ENCODE measurements around the gene CACHD1.

CACHD1 gene

DNA sequence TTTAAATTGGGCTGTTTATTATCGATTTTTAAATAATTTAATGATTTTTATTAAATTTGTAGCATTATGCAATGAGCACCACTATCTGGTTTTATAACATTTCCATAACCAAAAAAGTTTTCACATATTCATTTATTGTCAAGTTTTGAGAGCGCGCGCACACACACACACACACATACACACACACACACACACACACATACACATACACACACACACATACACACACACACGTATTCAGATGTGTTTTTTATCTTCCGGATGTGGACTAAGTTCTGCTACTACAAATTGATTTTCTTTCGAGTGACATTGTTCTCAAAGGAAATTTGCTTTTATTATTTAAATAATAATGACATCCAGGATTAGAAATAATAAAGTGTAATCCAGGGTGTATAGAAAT, 16.3 kb downstream of the CACHD1 start:
- H2BK5ac ChIP-seq (ENCODE audit: low read length), result no peak overlapping the region
- H3K4me3 ChIP-seq (ENCODE audit: low read length), result no peak overlapping the region
- H4K8ac ChIP-seq (ENCODE audit: low read depth, low read length), result no peak overlapping the region
- no peak overlapping the region for H2BK15ac ChIP-seq (replicated peaks; ENCODE audit: low read depth)
- peaks cover 19% of the 10 kb centered on the region for H3K4me1 ChIP-seq (ENCODE audit: control insufficient read depth, low read depth, low read length)
- no peaks in the 10 kb centered on the region for H3K27me3 ChIP-seq (ENCODE audit: insufficient read depth, low read length, poor library complexity)
- H3K18ac ChIP-seq (ENCODE audit: low read length), result no peak overlapping the region
- peaks cover 73% of the 10 kb centered on the region for H3K79me2 ChIP-seq (ENCODE audit: control insufficient read depth, insufficient read depth, low read length)
- peaks cover 23% of the 10 kb centered on the region for H3K79me1 ChIP-seq (ENCODE audit: low read length)
- H4K5ac ChIP-seq (ENCODE audit: low read length), result no peak overlapping the region
- H3K4ac ChIP-seq (ENCODE audit: low read depth, low read length), result no peak overlapping the region
- H3K27ac ChIP-seq (ENCODE audit: low read depth, low read length), result no peak overlapping the region
- no peak overlapping the region for H3K4me2 ChIP-seq (ENCODE audit: low read length)
- no peak overlapping the region for H2AK5ac ChIP-seq (ENCODE audit: low read length)
- WGBS (ENCODE audit: extremely low coverage, insufficient coverage, low lambda C conversion rate), result 100% methylated on average over 1 of the region's 7 CpGs
- no peak overlapping the region for H3K23ac ChIP-seq (ENCODE audit: low read length)
- H3K56ac ChIP-seq (ENCODE audit: low read length), result no peak overlapping the region
- H3K36me3 ChIP-seq (ENCODE audit: control insufficient read depth, insufficient read depth, low read length), result no peaks in the 10 kb centered on the region
- no peak overlapping the region for H2BK120ac ChIP-seq (ENCODE audit: low read depth, low read length)
- no peak for DNase-seq
- H3K9ac ChIP-seq (ENCODE audit: low read length), result no peak overlapping the region

DNA sequence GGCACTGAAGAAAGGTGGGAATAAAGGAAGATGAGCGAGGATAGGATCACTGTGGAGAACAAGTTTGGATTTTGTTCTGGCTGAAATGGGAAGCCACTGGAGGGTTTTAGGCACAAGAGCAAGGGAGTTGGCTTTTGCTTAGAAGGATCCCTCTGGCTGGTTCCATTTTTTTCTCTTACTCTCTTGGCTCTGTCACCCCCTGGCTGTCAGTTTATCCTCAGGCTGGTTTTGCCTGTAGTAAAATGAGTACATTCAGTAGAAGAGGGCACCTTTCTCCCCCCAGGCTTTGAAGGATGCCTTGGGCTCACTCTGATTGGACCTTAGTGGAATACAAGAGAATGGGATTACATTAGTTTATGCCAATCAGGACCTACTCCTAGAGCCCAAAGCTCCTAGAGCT, 17.1 kb downstream of the CACHD1 start:
- H3K4ac ChIP-seq (ENCODE audit: low read depth, low read length), result no peak overlapping the region
- no peak overlapping the region for H2BK15ac ChIP-seq (replicated peaks; ENCODE audit: low read depth)
- WGBS (ENCODE audit: extremely low coverage, insufficient coverage, low lambda C conversion rate), result no CpG with 5 or more reads among the region's 1 CpG
- H3K27me3 ChIP-seq (ENCODE audit: insufficient read depth, low read length, poor library complexity), result no peaks in the 10 kb centered on the region
- H3K4me2 ChIP-seq (ENCODE audit: low read length), result no peak overlapping the region
- DNase-seq, result peak; percentile 77
- H3K18ac ChIP-seq (ENCODE audit: low read length), result no peak overlapping the region
- H3K36me3 ChIP-seq (ENCODE audit: control insufficient read depth, insufficient read depth, low read length), result no peaks in the 10 kb centered on the region
- H2AK5ac ChIP-seq (ENCODE audit: low read length), result no peak overlapping the region
- peaks cover 20% of the 10 kb centered on the region for H3K79me1 ChIP-seq (ENCODE audit: low read length)
- H3K56ac ChIP-seq (ENCODE audit: low read length), result no peak overlapping the region
- no peak overlapping the region for H4K8ac ChIP-seq (ENCODE audit: low read depth, low read length)
- no peak overlapping the region for H3K23ac ChIP-seq (ENCODE audit: low read length)
- H3K4me1 ChIP-seq (ENCODE audit: control insufficient read depth, low read depth, low read length), result peaks cover 16% of the 10 kb centered on the region
- H3K79me2 ChIP-seq (ENCODE audit: control insufficient read depth, insufficient read depth, low read length), result peaks cover 72% of the 10 kb centered on the region
- H3K9ac ChIP-seq (ENCODE audit: low read length), result no peak overlapping the region
- no peak overlapping the region for H3K27ac ChIP-seq (ENCODE audit: low read depth, low read length)
- no peak overlapping the region for H2BK120ac ChIP-seq (ENCODE audit: low read depth, low read length)
- H3K4me3 ChIP-seq (ENCODE audit: low read length), result no peak overlapping the region
- no peak overlapping the region for H4K5ac ChIP-seq (ENCODE audit: low read length)
- no peak overlapping the region for H2BK5ac ChIP-seq (ENCODE audit: low read length)

DNA sequence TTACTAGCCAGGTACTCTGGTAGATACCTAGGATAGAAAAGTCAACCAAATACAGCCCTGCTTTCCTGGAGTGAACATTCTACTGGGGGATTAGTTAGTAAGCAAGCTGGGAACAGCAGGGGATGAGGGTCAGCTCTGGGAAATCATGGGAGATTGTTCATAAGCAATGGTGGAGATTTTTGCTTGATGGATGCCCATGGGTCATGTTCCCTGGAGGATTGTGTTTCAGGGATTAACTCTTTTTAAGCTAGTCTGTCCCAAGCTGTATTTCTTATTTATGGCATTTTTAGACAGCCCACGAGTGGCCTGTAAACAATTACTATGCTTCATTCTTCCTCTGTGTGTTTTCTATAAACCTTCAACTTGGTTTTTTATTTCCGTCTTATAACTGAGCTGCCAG, 18.9 kb downstream of the CACHD1 start:
- Histone ChIP-seq H3K9ac (ENCODE audit: low read length) (no peak overlapping the region), H2BK5ac (ENCODE audit: low read length) (no peak overlapping the region), H2AK5ac (ENCODE audit: low read length) (no peak overlapping the region), H3K56ac (ENCODE audit: low read length) (no peak overlapping the region), H3K79me1 (ENCODE audit: low read length) (peaks cover 18% of the 10 kb centered on the region), H3K36me3 (ENCODE audit: control insufficient read depth, insufficient read depth, low read length) (no peaks in the 10 kb centered on the region), H3K4me3 (ENCODE audit: low read length) (no peak overlapping the region), H3K27ac (ENCODE audit: low read depth, low read length) (no peak overlapping the region), H2BK120ac (ENCODE audit: low read depth, low read length) (no peak overlapping the region), H4K8ac (ENCODE audit: low read depth, low read length) (no peak overlapping the region), H3K23ac (ENCODE audit: low read length) (no peak overlapping the region), H3K18ac (ENCODE audit: low read length) (peak overlapping the region; percentile 60), H2BK15ac (replicated peaks; ENCODE audit: low read depth) (no peak overlapping the region), H3K4ac (ENCODE audit: low read depth, low read length) (no peak overlapping the region), H4K5ac (ENCODE audit: low read length) (no peak overlapping the region), H3K27me3 (ENCODE audit: insufficient read depth, low read length, poor library complexity) (no peaks in the 10 kb centered on the region), H3K4me1 (ENCODE audit: control insufficient read depth, low read depth, low read length) (peaks cover 19% of the 10 kb centered on the region), H3K79me2 (ENCODE audit: control insufficient read depth, insufficient read depth, low read length) (peaks cover 59% of the 10 kb centered on the region), H3K4me2 (ENCODE audit: low read length) (no peak overlapping the region)
- DNase-seq, result no peak
- no CpG with 5 or more reads among the region's 2 CpGs for WGBS (ENCODE audit: extremely low coverage, insufficient coverage, low lambda C conversion rate)

DNA sequence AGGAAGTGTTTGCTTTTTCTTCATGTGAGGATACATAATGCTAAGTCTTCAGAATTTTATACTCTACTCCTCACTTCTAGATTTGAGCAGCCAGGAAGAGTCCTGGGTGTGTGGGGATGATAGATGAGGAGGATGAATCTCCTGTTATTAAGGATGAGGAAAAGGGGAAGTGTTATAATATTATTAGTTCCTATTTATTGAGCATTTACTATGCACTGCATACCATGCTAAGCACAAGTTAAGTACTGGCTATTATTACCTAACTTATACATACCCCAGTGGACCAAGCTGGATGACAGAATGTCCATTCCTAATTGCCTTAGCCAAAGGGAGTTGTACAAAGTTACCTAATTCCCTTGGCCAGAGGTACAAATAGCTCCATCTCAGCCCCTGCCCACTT, 19.8 kb downstream of the CACHD1 start:
- no peak overlapping the region for H3K23ac ChIP-seq (ENCODE audit: low read length)
- H2AK5ac ChIP-seq (ENCODE audit: low read length), result no peak overlapping the region
- H3K18ac ChIP-seq (ENCODE audit: low read length), result peak overlapping the region; percentile 60
- H3K56ac ChIP-seq (ENCODE audit: low read length), result no peak overlapping the region
- peak overlapping the region; percentile 88 for H2BK120ac ChIP-seq (ENCODE audit: low read depth, low read length)
- H2BK15ac ChIP-seq (replicated peaks; ENCODE audit: low read depth), result no peak overlapping the region
- H3K9ac ChIP-seq (ENCODE audit: low read length), result no peak overlapping the region
- no peaks in the 10 kb centered on the region for H3K36me3 ChIP-seq (ENCODE audit: control insufficient read depth, insufficient read depth, low read length)
- H3K4me2 ChIP-seq (ENCODE audit: low read length), result no peak overlapping the region
- peaks cover 21% of the 10 kb centered on the region for H3K4me1 ChIP-seq (ENCODE audit: control insufficient read depth, low read depth, low read length)
- H3K79me1 ChIP-seq (ENCODE audit: low read length), result peaks cover 12% of the 10 kb centered on the region
- H3K27ac ChIP-seq (ENCODE audit: low read depth, low read length), result no peak overlapping the region
- H3K27me3 ChIP-seq (ENCODE audit: insufficient read depth, low read length, poor library complexity), result no peaks in the 10 kb centered on the region
- H3K4ac ChIP-seq (ENCODE audit: low read depth, low read length), result no peak overlapping the region
- no peak for DNase-seq
- no peak overlapping the region for H4K5ac ChIP-seq (ENCODE audit: low read length)
- H4K8ac ChIP-seq (ENCODE audit: low read depth, low read length), result no peak overlapping the region
- H3K4me3 ChIP-seq (ENCODE audit: low read length), result no peak overlapping the region
- H2BK5ac ChIP-seq (ENCODE audit: low read length), result no peak overlapping the region
- peaks cover 51% of the 10 kb centered on the region for H3K79me2 ChIP-seq (ENCODE audit: control insufficient read depth, insufficient read depth, low read length)

GRCh38 chr1:64490213-64490818, 20.4 kb downstream of the CACHD1 start:
- H2BK15ac ChIP-seq (replicated peaks; ENCODE audit: low read depth), result no peak overlapping the region
- H2BK5ac ChIP-seq (ENCODE audit: low read length), result no peak overlapping the region
- no peak overlapping the region for H3K23ac ChIP-seq (ENCODE audit: low read length)
- peaks cover 47% of the 10 kb centered on the region for H3K79me2 ChIP-seq (ENCODE audit: control insufficient read depth, insufficient read depth, low read length)
- no peak overlapping the region for H3K4me3 ChIP-seq (ENCODE audit: low read length)
- no peak overlapping the region for H3K4ac ChIP-seq (ENCODE audit: low read depth, low read length)
- H3K4me1 ChIP-seq (ENCODE audit: control insufficient read depth, low read depth, low read length), result peaks cover 21% of the 10 kb centered on the region
- no peak overlapping the region for H3K9ac ChIP-seq (ENCODE audit: low read length)
- no peak overlapping the region for H3K56ac ChIP-seq (ENCODE audit: low read length)
- DNase-seq, result no peak
- no peak overlapping the region for H4K5ac ChIP-seq (ENCODE audit: low read length)
- H3K4me2 ChIP-seq (ENCODE audit: low read length), result no peak overlapping the region
- no peaks in the 10 kb centered on the region for H3K27me3 ChIP-seq (ENCODE audit: insufficient read depth, low read length, poor library complexity)
- H2BK120ac ChIP-seq (ENCODE audit: low read depth, low read length), result no peak overlapping the region
- H3K36me3 ChIP-seq (ENCODE audit: control insufficient read depth, insufficient read depth, low read length), result no peaks in the 10 kb centered on the region
- no peak overlapping the region for H3K27ac ChIP-seq (ENCODE audit: low read depth, low read length)
- H3K18ac ChIP-seq (ENCODE audit: low read length), result no peak overlapping the region
- no peak overlapping the region for H4K8ac ChIP-seq (ENCODE audit: low read depth, low read length)
- peaks cover 10% of the 10 kb centered on the region for H3K79me1 ChIP-seq (ENCODE audit: low read length)
- no peak overlapping the region for H2AK5ac ChIP-seq (ENCODE audit: low read length)
- no CpG with 5 or more reads among the region's 3 CpGs for WGBS (ENCODE audit: extremely low coverage, insufficient coverage, low lambda C conversion rate)

- no peak for DNase-seq
- H3K79me1 ChIP-seq (ENCODE audit: low read length), result peaks cover 11% of the 10 kb centered on the region
- H2AK5ac ChIP-seq (ENCODE audit: low read length), result no peak overlapping the region
- no peak overlapping the region for H3K4ac ChIP-seq (ENCODE audit: low read depth, low read length)
- no peak overlapping the region for H3K56ac ChIP-seq (ENCODE audit: low read length)
- no peak overlapping the region for H2BK120ac ChIP-seq (ENCODE audit: low read depth, low read length)
- H4K8ac ChIP-seq (ENCODE audit: low read depth, low read length), result no peak overlapping the region
- no peak overlapping the region for H3K4me3 ChIP-seq (ENCODE audit: low read length)
- no peak overlapping the region for H4K5ac ChIP-seq (ENCODE audit: low read length)
- H3K27ac ChIP-seq (ENCODE audit: low read depth, low read length), result no peak overlapping the region
- no peaks in the 10 kb centered on the region for H3K27me3 ChIP-seq (ENCODE audit: insufficient read depth, low read length, poor library complexity)
- H3K79me2 ChIP-seq (ENCODE audit: control insufficient read depth, insufficient read depth, low read length), result peaks cover 39% of the 10 kb centered on the region
- H3K36me3 ChIP-seq (ENCODE audit: control insufficient read depth, insufficient read depth, low read length), result no peaks in the 10 kb centered on the region
- no peak overlapping the region for H3K18ac ChIP-seq (ENCODE audit: low read length)
- H2BK5ac ChIP-seq (ENCODE audit: low read length), result no peak overlapping the region
- H2BK15ac ChIP-seq (replicated peaks; ENCODE audit: low read depth), result no peak overlapping the region
- no peak overlapping the region for H3K23ac ChIP-seq (ENCODE audit: low read length)
- WGBS (ENCODE audit: extremely low coverage, insufficient coverage, low lambda C conversion rate), result no CpG with 5 or more reads among the region's 8 CpGs
- H3K4me2 ChIP-seq (ENCODE audit: low read length), result no peak overlapping the region
- peaks cover 25% of the 10 kb centered on the region for H3K4me1 ChIP-seq (ENCODE audit: control insufficient read depth, low read depth, low read length)
- H3K9ac ChIP-seq (ENCODE audit: low read length), result no peak overlapping the region
Measured at GRCh38 chr1:64492424-64492823, 22.5 kb downstream of the CACHD1 start.
